NAMALWA (cell line): ENCODE results near the gene NUMA1.

Experiments used
- DNase-seq: peaks from one replicate; pipeline ENCODE4 v3.0.0-alpha.2; 2015; ENCODE audit warnings: low spot score

NUMA1 gene

DNA sequence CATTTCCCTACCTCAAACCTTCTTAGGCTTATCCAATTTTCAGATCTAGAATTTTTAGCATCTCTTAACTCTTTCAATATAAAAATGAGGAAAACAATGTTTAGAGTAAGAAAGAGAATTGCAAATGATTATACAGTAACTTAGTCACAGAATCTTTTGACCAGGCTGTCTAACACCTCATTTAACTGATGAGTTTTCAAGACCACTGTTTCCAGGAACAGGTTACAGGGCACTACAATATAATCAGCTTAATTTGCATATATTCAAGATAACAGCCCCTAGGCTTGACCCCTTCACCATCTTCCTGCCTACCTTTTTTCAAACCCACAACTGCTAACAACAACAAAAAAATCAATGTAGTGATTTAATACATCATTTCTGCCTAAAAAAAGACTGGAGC lies 12.7 kb downstream of the NUMA1 start:
- no peak for DNase-seq

DNA sequence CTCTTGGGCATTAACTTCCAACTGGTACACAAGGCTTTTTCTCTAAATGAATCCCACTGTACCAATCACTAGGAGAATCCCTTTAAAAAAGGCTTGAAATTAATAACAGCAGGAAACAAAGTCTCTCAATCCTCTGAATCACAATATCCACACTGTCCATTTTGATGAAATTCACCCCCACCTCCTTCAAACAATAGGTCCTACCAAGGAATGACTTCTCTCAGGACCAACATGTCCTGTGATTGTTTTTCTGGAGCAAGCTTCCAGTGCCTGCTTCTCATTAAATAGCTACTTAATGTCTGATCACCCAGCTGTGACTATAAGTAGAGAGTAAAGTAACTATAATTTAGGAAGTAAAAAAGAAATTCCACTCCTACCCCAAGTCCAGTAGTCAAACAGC lies 13.1 kb downstream of the NUMA1 start:
- no peak for DNase-seq

- no peak for DNase-seq
Observed at GRCh38 chr11:72066855-72067254, 13.5 kb downstream of the NUMA1 start.

- no peak for DNase-seq
Observed at GRCh38 chr11:72061739-72062396, 18.5 kb downstream of the NUMA1 start.

DNA sequence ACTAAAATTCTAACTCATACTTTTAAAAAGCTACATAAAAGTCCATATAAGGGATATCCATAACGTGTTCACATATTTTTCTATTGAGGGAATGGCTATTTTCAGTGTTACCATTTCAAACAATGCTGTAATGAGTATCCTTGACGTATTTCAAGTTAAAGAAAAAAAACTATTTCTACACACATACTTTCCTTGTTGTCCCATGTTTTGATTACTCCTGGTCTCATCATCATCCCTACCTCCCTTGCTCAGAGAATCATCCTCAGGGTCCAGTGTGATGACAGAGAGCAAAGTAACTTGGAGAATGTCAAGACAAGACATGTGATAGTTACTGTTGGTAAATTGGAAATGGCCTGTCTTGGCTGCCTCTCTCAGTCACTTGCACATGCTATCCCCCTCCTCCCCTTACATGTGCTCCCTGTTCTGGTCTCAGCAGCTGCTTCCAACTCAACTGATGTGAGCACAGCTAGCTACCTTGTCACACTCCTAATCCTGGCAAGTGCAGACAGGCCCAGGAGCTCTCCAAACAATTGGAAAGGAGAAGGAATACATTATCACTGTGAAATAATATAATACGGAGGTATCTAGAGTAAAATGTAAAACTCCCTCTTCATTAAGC lies 21.8 kb downstream of the NUMA1 start:
- no peak for DNase-seq

- DNase-seq: no peak
Observed at GRCh38 chr11:72048766-72049460, 31.4 kb downstream of the NUMA1 start.

DNA sequence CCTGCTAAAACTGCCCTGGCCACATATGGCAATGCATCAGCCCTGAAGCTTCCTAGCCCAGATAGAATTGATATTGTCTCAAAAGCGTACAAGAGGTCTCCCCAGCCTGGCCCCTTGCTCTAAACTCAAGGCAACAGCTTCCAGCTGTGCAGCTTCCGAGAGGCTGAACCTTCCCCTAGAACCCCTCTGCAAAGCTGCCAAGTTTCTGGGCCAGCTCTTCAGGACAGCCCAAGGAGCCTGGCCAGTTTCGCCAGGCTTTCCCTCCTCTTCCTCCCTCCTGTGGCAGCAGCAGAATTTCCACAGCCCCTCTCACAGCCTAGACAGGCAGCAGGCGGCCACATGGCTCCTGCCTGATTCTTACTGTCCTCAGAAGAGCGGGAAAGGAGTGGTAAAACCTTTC lies 34.5 kb downstream of the NUMA1 start:
- DNase-seq: no peak

DNA sequence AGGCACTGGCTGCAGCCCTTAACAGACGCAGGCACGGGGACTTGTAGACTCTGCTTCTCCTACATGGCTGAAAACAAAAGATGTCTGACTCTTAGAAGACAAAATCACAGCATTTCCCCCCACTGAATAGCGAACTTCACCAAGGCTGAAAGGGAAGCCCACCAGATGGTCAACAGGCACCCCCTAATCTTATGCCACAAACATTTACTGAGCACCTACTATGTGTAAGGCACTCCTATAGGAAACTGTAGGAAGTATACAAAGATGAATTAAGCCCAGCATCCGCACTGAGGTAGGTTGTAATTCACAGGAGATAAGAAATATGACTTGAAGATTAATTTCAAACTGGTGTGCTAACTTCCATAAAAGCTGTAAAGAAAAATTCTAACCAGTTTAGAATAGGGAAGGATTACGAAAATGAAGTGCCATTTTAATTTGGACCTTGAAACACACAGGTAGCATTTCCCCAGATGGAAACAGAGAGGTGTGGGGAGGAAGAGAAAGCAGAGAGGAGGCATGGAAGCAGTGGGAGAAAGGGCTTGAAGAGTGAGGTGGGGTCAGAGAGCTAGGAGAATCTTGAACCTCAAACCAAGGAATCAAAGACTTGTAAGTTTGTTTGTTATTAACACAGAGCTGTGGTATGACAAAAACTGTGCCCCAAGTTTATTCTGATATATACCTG lies 38.1 kb downstream of the NUMA1 start:
- no peak for DNase-seq

DNA sequence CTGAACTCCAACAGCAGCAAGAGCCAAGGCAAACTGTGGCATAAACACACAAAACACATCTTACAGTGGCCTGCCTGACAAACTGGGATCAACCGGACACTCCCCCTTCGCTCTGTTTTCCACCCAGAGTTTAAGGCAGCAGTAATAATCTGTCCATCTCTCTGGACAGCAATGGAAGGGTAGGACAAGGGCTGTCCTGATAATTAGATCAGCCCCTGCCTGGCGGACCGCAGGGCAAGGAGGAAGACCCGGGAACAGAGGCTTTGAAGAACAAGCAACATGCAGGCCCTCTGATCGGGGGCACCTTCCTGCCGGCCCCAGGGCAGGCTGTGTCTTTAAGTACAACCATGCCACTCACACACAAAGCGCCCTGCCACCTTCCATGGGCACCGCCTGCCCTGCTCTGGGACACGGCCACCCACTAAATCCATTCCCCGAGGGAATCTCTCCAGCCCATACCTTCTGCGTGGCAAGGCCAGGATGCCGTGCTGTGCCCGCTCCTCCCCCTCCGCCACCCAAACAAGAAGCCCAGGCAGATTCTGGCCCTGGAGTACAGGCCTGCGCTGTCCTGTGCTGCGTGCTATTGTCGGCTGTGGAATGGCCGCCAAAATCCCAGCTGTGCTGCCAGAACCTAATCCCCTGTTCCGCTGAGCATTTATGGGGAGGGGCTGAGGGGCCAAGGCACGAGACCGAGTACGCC lies 38.8 kb downstream of the NUMA1 start:
- peak; percentile 27 for DNase-seq

GRCh38 chr11:72040491-72041363 lies 39.6 kb downstream of the NUMA1 start:
- peak; percentile 83 for DNase-seq

GRCh38 chr11:72039856-72040401 lies 40.4 kb downstream of the NUMA1 start:
- DNase-seq: peak; percentile 37

- DNase-seq: peak; percentile 61
Observed at GRCh38 chr11:72039031-72039855, 41.1 kb downstream of the NUMA1 start.

GRCh38 chr11:72038491-72038890 lies 41.9 kb downstream of the NUMA1 start:
- no peak for DNase-seq

GRCh38 chr11:72037554-72038311 lies 42.6 kb downstream of the NUMA1 start:
- DNase-seq: peak; percentile 86

DNA sequence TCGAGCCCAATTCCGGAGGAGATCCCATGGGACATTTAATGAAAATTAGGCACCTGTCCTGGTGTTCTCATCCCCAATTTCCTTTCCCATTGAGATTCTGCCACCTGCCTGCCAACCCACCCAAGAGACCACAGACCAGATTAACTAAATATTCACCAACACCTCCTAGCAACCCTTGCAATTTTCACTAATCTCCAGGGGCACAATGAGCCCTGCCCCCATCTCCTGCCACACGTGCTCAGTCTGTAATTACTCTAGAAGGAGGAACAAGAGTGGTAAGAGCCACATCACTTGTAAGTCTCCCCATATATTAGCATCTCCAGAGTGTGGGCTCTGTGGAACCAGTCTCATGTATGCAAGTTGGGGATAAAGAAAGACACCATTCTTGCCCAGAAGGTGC lies 43.7 kb downstream of the NUMA1 start:
- peak; percentile 23 for DNase-seq

- no peak for DNase-seq
Observed at GRCh38 chr11:72030472-72031045, 49.8 kb downstream of the NUMA1 start.

DNA sequence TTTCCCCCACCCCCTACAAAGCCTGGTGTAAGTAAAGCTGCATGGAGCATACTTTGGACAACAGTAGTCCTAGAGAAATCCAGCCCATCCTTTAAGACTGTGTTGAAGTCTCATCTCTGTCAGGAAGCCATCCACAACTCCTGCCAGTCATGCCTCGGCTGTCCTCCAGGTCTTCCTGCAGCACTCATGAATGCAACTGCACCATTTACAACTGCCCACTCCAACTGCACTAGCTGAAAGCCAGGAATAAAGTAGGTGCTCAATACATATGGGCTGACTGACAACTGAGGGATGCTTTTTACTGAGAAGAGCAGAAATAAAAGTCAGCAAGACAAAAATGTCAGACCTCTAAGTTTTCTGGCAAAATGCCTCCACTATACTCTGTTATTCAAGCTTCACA lies 54.3 kb downstream of the NUMA1 start:
- DNase-seq: no peak

DNA sequence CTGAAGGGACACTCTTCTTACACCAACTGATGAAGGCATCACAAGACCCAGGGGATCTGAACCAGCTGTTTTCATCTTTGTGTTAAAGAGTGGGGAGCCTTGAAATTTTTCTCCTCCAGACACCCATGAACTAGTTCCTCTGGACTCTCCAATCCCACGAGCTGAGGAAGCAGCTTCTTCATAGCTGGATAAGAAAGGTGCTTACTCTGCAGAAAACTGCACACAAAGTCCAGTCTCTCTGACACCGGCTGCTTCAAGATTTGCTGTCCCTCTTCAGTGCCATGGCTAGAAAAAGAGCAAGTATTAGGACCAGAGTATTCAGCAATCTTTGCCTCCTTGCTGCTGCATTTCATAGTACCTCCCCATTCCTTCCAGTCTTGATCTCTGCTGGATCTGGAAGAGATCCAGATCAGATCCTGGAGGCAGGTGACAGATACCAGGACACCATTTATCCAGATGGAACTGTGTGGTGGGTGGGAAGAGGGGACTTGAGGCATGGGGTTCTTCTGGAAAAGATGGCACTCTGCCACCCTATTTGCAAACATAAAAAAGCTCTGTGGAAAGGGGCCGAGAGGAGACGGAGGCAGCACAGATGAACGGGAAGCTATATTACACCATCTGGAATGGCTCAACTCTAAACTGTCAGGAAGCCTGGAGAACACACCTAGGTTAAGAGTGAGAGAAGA lies 56.1 kb downstream of the NUMA1 start:
- no peak for DNase-seq
